Lung (tissue), 12 donors: ENCODE results near the gene GNS. TPM values are rescaled to one million over a fixed set of nuclear protein-coding genes. Genes with fewer than 3 reads are reported as not detected.

ENCODE experiments used
- ATAC-seq: fragments of 200-7000 bp; cut with Tn5 transposase; one replicate; pipeline ENCODE4 v1.9.1; 2020; ENCODE audit warnings: moderate number of reproducible peaks; ENCODE audit not compliant: insufficient read depth, low FRiP score
- DNase-seq, 3 donors: peaks; one replicate each; pipeline ENCODE4 v3.0.0-alpha.2; 2013 to 2017
- H3K27ac ChIP-seq, 2 donors: one replicate each; pipeline ENCODE4 v1.5.1; 2013; ENCODE audit warnings: mild to moderate bottlenecking in 2 of 2, moderate library complexity in 2 of 2, control low read depth in 1 of 2, inconsistent platforms in 1 of 2, low read depth in 1 of 2, low read length in 1 of 2
- H3K27me3 ChIP-seq, 3 donors: one replicate each; pipeline ENCODE4 v1.5.1; 2013; ENCODE audit warnings: low read length in 2 of 3; ENCODE audit not compliant: control insufficient read depth in 3 of 3, insufficient read depth in 3 of 3
- H3K36me3 ChIP-seq, 4 donors: one replicate each; pipeline ENCODE4 v1.5.1; 2013; ENCODE audit warnings: low read length in 4 of 4, mild to moderate bottlenecking in 1 of 4, moderate library complexity in 1 of 4; ENCODE audit not compliant: control insufficient read depth in 4 of 4, insufficient read depth in 4 of 4
- H3K4me1 ChIP-seq, 5 donors: one replicate each; pipeline ENCODE4 v1.5.1; 2013; ENCODE audit warnings: low read length in 5 of 5, mild to moderate bottlenecking in 2 of 5, moderate library complexity in 1 of 5; ENCODE audit not compliant: control insufficient read depth in 5 of 5, insufficient read depth in 5 of 5
- H3K4me3 ChIP-seq: one replicate; pipeline ENCODE4 v1.5.1; 2013; ENCODE audit warnings: mild to moderate bottlenecking, control low read depth, moderate library complexity
- H3K9ac ChIP-seq, 2 donors: one replicate each; pipeline ENCODE4 v1.5.1; 2013; ENCODE audit warnings: low read length in 2 of 2, control low read depth in 1 of 2; ENCODE audit not compliant: insufficient read depth in 1 of 2
- H3K9me3 ChIP-seq, 4 donors: one replicate each; pipeline ENCODE4 v1.5.1; 2013; ENCODE audit warnings: low read length in 3 of 4, mild to moderate bottlenecking in 1 of 4, moderate library complexity in 1 of 4; ENCODE audit not compliant: control insufficient read depth in 4 of 4, insufficient read depth in 3 of 4
- CTCF ChIP-seq: IDR thresholded peaks from 2 replicates; pipeline ENCODE4 v1.5.1; 2012; ENCODE audit warnings: mild to moderate bottlenecking; ENCODE audit errors: control extremely low read depth, extremely low read depth
- WGBS, 2 donors: extraction: QIAGEN DNeasy Blood & Tissue Kit; methylation state at CpG; one replicate each; pipeline ENCODE4 v1.1.7; 2013; 5-methylcytosine and 5-hydroxymethylcytosine counted together
- polyA plus RNA-seq, 2 donors: library from polyadenylated mRNA; stranded (reverse); fragments of 200-250 nt; gene quantifications; one replicate each; pipeline ENCODE4 v1.2.1, GENCODE V29; 2013
- total RNA-seq, 2 donors: library from RNA; depleted of rRNA in 1 of 2; stranded (reverse); fragments of >200 nt in 1 of 2; gene quantifications; one replicate each; pipeline ENCODE4 v1.2.1, GENCODE V29; 2014 to 2021
- donor health status: control.
- donor health status: control.
- donor health status: Bipolar disorder and iron deficiency.
- donor health status: healthy.
- donor health status: DM: yes; HTN: yes; CAD: no.

The GNS gene
- total and polyA plus RNA-seq, 4 donors = 27.6 to 149 (median 139) TPM

- Histone ChIP-seq H3K27me3 (no peaks in the 10 kb centered on the region), H3K27ac (peak overlapping the region in 1 of 2 donors; percentile 13), H3K36me3 (peaks cover 3 to 13% (median 6%) of the 10 kb centered on the region in 4 donors), H3K9me3 (no peaks in the 10 kb centered on the region), H3K4me3 (no peak overlapping the region), H3K4me1 (peaks cover 4 to 19% (median 6%) of the 10 kb centered on the region in 5 donors), H3K9ac (no peak overlapping the region)
- 68 to 86% methylated on average over 6 of the region's 6 CpGs for WGBS, 2 donors
- ATAC-seq (no peak), DNase-seq (no peak)
- no peak for TF ChIP-seq CTCF
Measured at GRCh38 chr12:64688219-64688618, 71.0 kb downstream of the GNS start.

GRCh38 chr12:64687816-64688215, 71.4 kb downstream of the GNS start:
- 42 to 53% methylated on average over 5 of the region's 5 CpGs for WGBS, 2 donors
- H3K9me3 ChIP-seq = no peaks in the 10 kb centered on the region
- peak overlapping the region in 1 of 2 donors; percentile 13 for H3K27ac ChIP-seq
- ATAC-seq = no peak
- H3K4me3 ChIP-seq = no peak overlapping the region
- TF ChIP-seq CTCF = no peak
- peaks cover 6 to 23% (median 9%) of the 10 kb centered on the region in 5 donors for H3K4me1 ChIP-seq
- peaks cover 3 to 13% (median 6%) of the 10 kb centered on the region in 4 donors for H3K36me3 ChIP-seq
- no peak for DNase-seq
- H3K9ac ChIP-seq = no peak overlapping the region
- H3K27me3 ChIP-seq = no peaks in the 10 kb centered on the region

- H3K4me1 ChIP-seq = peaks cover 6 to 27% (median 13%) of the 10 kb centered on the region in 5 donors
- 91 to 94% methylated on average over 15 of the region's 15 CpGs for WGBS, 2 donors
- no peak overlapping the region for H3K27ac ChIP-seq
- H3K9ac ChIP-seq = no peak overlapping the region
- ATAC-seq (no peak), DNase-seq (no peak)
- no peak overlapping the region for H3K4me3 ChIP-seq
- no peaks in the 10 kb centered on the region for H3K9me3 ChIP-seq
- H3K36me3 ChIP-seq = peaks cover 3 to 13% (median 6%) of the 10 kb centered on the region in 4 donors
- no peak for TF ChIP-seq CTCF
- no peaks in the 10 kb centered on the region for H3K27me3 ChIP-seq
Measured at GRCh38 chr12:64685605-64686004, 73.6 kb downstream of the GNS start.

- Histone ChIP-seq H3K4me1 (peaks cover 6 to 32% (median 13%) of the 10 kb centered on the region in 5 donors), H3K36me3 (peaks cover 3 to 13% (median 6%) of the 10 kb centered on the region in 4 donors), H3K27me3 (no peaks in the 10 kb centered on the region), H3K9me3 (no peaks in the 10 kb centered on the region), H3K4me3 (no peak overlapping the region), H3K27ac (no peak overlapping the region), H3K9ac (no peak overlapping the region)
- no peak for TF ChIP-seq CTCF
- WGBS, 2 donors = 95 to 98% methylated on average over 6 of the region's 6 CpGs
- ATAC-seq (no peak), DNase-seq (no peak)
Measured at GRCh38 chr12:64685050-64685449, 74.2 kb downstream of the GNS start.
